MM.1S (cell line): ENCODE results near the gene ITFG1.

Experiments
- DNase-seq: peaks from one replicate; pipeline ENCODE4 v3.0.0-alpha.2; 2015
- H2AFZ ChIP-seq: fragments of 300-600 bp; sonication (generic); 2 replicates; pipeline ENCODE4 v1.6.0; 2016; ENCODE audit warnings: antibody characterized with exemption, low read length
- H3F3A ChIP-seq: fragments of 300-600 bp; sonication (generic); 2 replicates; pipeline ENCODE4 v1.6.1; 2016; ENCODE audit warnings: mild to moderate bottlenecking, antibody characterized with exemption, low read length, moderate library complexity, mixed read lengths; ENCODE audit not compliant: insufficient read depth
- H3K27ac ChIP-seq: fragments of 300-600 bp; sonication (generic); 2 replicates; pipeline ENCODE4 v1.5.1; 2016; ENCODE audit warnings: mild to moderate bottlenecking, low read length
- H3K27me3 ChIP-seq: fragments of 300-600 bp; sonication (generic); replicated peaks from 2 replicates; pipeline ENCODE4 v1.6.0; 2016; ENCODE audit warnings: low read length; ENCODE audit not compliant: insufficient read depth
- H3K36me3 ChIP-seq: fragments of 300-600 bp; sonication (generic); replicated peaks from 2 replicates; pipeline ENCODE4 v1.6.1; 2016; ENCODE audit warnings: mild to moderate bottlenecking, low read length, mixed read lengths; ENCODE audit not compliant: insufficient read depth
- H3K4me1 ChIP-seq: fragments of 300-600 bp; sonication (generic); 2 replicates; pipeline ENCODE4 v1.6.1; 2016; ENCODE audit warnings: low read length, mixed read lengths
- H3K4me2 ChIP-seq: fragments of 300-600 bp; sonication (generic); 2 replicates; pipeline ENCODE4 v1.6.0; 2016; ENCODE audit warnings: low read depth, low read length
- H3K4me3 ChIP-seq: fragments of 300-600 bp; sonication (generic); 2 replicates; pipeline ENCODE4 v1.5.1; 2016; ENCODE audit warnings: low read length, mixed read lengths
- H3K79me2 ChIP-seq: fragments of 300-600 bp; sonication (generic); 2 replicates; pipeline ENCODE4 v1.6.1; 2016; ENCODE audit warnings: mixed run types, low read length, mixed read lengths
- H3K9ac ChIP-seq: fragments of 300-600 bp; sonication (generic); 2 replicates; pipeline ENCODE4 v1.6.1; 2016; ENCODE audit warnings: low read length, mixed read lengths
- H3K9me2 ChIP-seq: fragments of 300-600 bp; sonication (generic); replicated peaks from 2 replicates; pipeline ENCODE4 v1.6.1; 2016; ENCODE audit warnings: mild to moderate bottlenecking, low read length, mixed read lengths; ENCODE audit not compliant: insufficient read depth
- H3K9me3 ChIP-seq: fragments of 300-600 bp; sonication (generic); replicated peaks from 2 replicates; pipeline ENCODE4 v1.6.1; 2016; ENCODE audit warnings: mild to moderate bottlenecking, low read length, mixed read lengths; ENCODE audit not compliant: insufficient read depth
- H4K20me1 ChIP-seq: fragments of 300-600 bp; sonication (generic); 2 replicates; pipeline ENCODE4 v1.6.1; 2016; ENCODE audit warnings: mild to moderate bottlenecking, low read length, moderate library complexity, mixed read lengths; ENCODE audit not compliant: insufficient read depth
- EZH2 ChIP-seq: fragments of 300-600 bp; sonication (generic); optimal IDR thresholded peaks from 2 replicates; pipeline ENCODE3; 2017; ENCODE audit warnings: low read depth, mild to moderate bottlenecking, antibody characterized with exemption, low read length, mixed read lengths
- EZH2phosphoT487 ChIP-seq: fragments of 300-600 bp; sonication (generic); IDR thresholded peaks from 2 replicates; pipeline ENCODE4 v1.6.1; 2018; ENCODE audit warnings: antibody characterized with exemption, low read length
- TF ChIP-seq, protein P1 (sequence below): fragments of 300-600 bp; sonication (generic); IDR thresholded peaks from 2 replicates; pipeline ENCODE4 v1.5.1; 2016; ENCODE audit warnings: antibody characterized with exemption, low read length, mixed read lengths

The ITFG1 gene

GRCh38 chr16:47463771-47464624, 3.1 kb upstream of the ITFG1 start:
- Histone ChIP-seq H3K27ac (no peak overlapping the region), H3K79me2 (peaks cover 62% of the 10 kb centered on the region), H3K4me1 (peaks cover 18% of the 10 kb centered on the region), H3K9ac (no peak overlapping the region), H3K4me3 (no peak overlapping the region), H3K4me2 (no peak overlapping the region), H3K27me3 (no peaks in the 10 kb centered on the region), H4K20me1 (no peaks in the 10 kb centered on the region), H3K9me2 (no peaks in the 10 kb centered on the region), H3F3A (peaks cover 17% of the 10 kb centered on the region), H2AFZ (no peak overlapping the region), H3K36me3 (no peaks in the 10 kb centered on the region), H3K9me3 (no peaks in the 10 kb centered on the region)
- no peak for TF ChIP-seq EZH2
- TF ChIP-seq EZH2phosphoT487: no peak
- TF ChIP-seq, protein P1, sequence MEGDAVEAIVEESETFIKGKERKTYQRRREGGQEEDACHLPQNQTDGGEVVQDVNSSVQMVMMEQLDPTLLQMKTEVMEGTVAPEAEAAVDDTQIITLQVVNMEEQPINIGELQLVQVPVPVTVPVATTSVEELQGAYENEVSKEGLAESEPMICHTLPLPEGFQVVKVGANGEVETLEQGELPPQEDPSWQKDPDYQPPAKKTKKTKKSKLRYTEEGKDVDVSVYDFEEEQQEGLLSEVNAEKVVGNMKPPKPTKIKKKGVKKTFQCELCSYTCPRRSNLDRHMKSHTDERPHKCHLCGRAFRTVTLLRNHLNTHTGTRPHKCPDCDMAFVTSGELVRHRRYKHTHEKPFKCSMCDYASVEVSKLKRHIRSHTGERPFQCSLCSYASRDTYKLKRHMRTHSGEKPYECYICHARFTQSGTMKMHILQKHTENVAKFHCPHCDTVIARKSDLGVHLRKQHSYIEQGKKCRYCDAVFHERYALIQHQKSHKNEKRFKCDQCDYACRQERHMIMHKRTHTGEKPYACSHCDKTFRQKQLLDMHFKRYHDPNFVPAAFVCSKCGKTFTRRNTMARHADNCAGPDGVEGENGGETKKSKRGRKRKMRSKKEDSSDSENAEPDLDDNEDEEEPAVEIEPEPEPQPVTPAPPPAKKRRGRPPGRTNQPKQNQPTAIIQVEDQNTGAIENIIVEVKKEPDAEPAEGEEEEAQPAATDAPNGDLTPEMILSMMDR: no peak
- no peak for DNase-seq

DNA sequence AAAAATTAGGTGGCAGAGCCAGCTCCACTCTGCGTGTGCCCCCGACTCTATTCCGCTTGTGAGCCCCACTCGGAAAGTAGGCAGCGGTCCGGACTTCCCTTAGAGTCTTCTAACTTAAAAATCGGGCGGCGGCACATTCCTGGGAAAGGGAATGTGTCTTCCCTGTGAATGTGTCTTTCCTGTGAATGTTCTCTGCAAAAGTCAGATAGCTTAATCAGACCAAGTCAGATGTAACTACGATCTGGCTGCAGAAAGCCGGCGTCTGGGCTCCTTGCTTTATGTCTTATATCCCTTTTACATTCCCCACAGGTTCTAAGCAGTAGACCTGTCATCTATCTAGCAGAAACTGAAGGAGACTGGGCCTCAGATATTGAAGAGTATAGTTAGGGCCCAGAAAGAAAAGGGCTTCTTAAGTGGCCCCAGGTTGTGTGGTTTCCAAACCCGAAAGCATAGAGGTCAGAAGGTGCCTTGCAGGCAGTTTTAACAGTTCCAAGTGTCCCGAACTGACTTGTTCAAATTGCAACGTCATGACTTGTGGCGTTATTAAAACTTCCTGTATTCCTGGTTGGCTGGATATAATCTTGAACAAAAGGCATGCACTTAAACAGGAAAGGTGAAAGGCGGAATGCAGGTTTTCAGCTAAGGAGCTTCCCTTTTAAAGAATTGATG, 869 bp upstream of the ITFG1 start:
- H4K20me1 ChIP-seq: no peaks in the 10 kb centered on the region
- H3K9me2 ChIP-seq: no peaks in the 10 kb centered on the region
- peak overlapping the region; percentile 73 for H3K4me2 ChIP-seq
- TF ChIP-seq, protein P1: no peak
- no peak for TF ChIP-seq EZH2
- TF ChIP-seq EZH2phosphoT487: no peak
- DNase-seq: peak; percentile 80
- no peaks in the 10 kb centered on the region; the same call in 1 of the 2 replicates for H3K36me3 ChIP-seq
- H3F3A ChIP-seq: peaks cover 17% of the 10 kb centered on the region
- H3K27ac ChIP-seq: peak overlapping the region; percentile 94
- H3K9me3 ChIP-seq: no peaks in the 10 kb centered on the region
- peaks cover 64% of the 10 kb centered on the region for H3K79me2 ChIP-seq
- peak overlapping the region; percentile 95 for H3K4me3 ChIP-seq
- H3K9ac ChIP-seq: peak overlapping the region; percentile 86
- H3K27me3 ChIP-seq: no peaks in the 10 kb centered on the region
- H2AFZ ChIP-seq: peak overlapping the region; percentile 95
- H3K4me1 ChIP-seq: peaks cover 19% of the 10 kb centered on the region

DNA sequence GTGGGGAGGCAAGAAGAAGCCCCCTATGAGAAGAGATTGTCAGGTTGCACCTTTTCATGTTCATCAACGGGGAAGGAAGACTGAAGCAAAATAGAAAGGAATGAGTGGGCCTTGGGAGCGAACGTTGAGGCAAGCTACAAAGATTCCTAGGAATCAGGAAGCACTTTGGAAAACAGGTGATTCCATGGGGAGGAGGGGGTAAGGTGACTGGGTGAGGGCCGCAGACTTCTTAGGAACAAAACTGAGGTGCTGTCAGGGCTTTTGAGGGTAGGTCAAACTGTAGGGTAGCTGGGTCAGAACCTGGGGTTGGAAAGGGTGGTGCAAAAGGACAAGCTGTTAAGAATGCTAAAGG, 528 bp downstream of the ITFG1 start:
- Histone ChIP-seq H3K9me3 (no peaks in the 10 kb centered on the region), H3F3A (peaks cover 17% of the 10 kb centered on the region), H3K4me1 (peaks cover 19% of the 10 kb centered on the region), H4K20me1 (no peaks in the 10 kb centered on the region), H3K79me2 (peaks cover 52% of the 10 kb centered on the region), H3K4me3 (peak overlapping the region; percentile 95), H3K36me3 (no peaks in the 10 kb centered on the region; the same call in 1 of the 2 replicates), H3K9me2 (no peaks in the 10 kb centered on the region), H3K9ac (peak overlapping the region; percentile 86), H2AFZ (peak overlapping the region; percentile 95), H3K4me2 (peak overlapping the region; percentile 67), H3K27ac (peak overlapping the region; percentile 94; the same call in 1 of the 2 replicates), H3K27me3 (no peaks in the 10 kb centered on the region)
- TF ChIP-seq, protein P1: no peak
- TF ChIP-seq EZH2: no peak
- TF ChIP-seq EZH2phosphoT487: no peak
- DNase-seq: no peak
